ENCODE data around the gene NIM1K. TPM values are rescaled to one million over a fixed set of nuclear protein-coding genes. Genes with fewer than 3 reads are reported as not detected.

NIM1K gene
- total and polyA plus RNA-seq, 4 donors, result 1.0 to 4.2 (median 3.1) TPM; not detected in 1

GRCh38 chr5:43296835-43297234 lies 104.8 kb downstream of the NIM1K start:
- no peak for TF ChIP-seq CTCF (IDR thresholded peaks at IDR 0.05; ENCODE audit: control extremely low read depth, extremely low read depth)
- Histone ChIP-seq H3K4me3 (no peak overlapping the region), H3K9me3 (ENCODE audit: control insufficient read depth in 4 of 4, insufficient read depth in 3 of 4, low read length in 3 of 4) (no peaks in the 10 kb centered on the region), H3K9ac (ENCODE audit: insufficient read depth in 1 of 2, low read length in 2 of 2) (no peak overlapping the region), H3K4me1 (ENCODE audit: control insufficient read depth in 5 of 5, insufficient read depth in 5 of 5, low read length in 5 of 5) (peaks cover 0 to 12% (median 0%) of the 10 kb centered on the region in 5 donors), H3K36me3 (ENCODE audit: control insufficient read depth in 4 of 4, insufficient read depth in 4 of 4, low read length in 4 of 4) (peaks cover 10 to 45% (median 33%) of the 10 kb centered on the region in 4 donors), H3K27me3 (ENCODE audit: control insufficient read depth in 3 of 3, insufficient read depth in 3 of 3, low read length in 2 of 3) (no peaks in the 10 kb centered on the region), H3K27ac (ENCODE audit: low read depth in 1 of 2, low read length in 1 of 2) (no peak overlapping the region)
- DNase-seq (no peak), ATAC-seq (ENCODE audit: insufficient read depth, low FRiP score) (no peak)
- 97 to 99% methylated on average over 2 of the region's 2 CpGs for WGBS, 2 donors

GRCh38 chr5:43298443-43298842 lies 106.4 kb downstream of the NIM1K start:
- Histone ChIP-seq H3K27me3 (ENCODE audit: control insufficient read depth in 3 of 3, insufficient read depth in 3 of 3, low read length in 2 of 3) (no peaks in the 10 kb centered on the region), H3K4me3 (no peak overlapping the region), H3K9me3 (ENCODE audit: control insufficient read depth in 4 of 4, insufficient read depth in 3 of 4, low read length in 3 of 4) (no peaks in the 10 kb centered on the region), H3K36me3 (ENCODE audit: control insufficient read depth in 4 of 4, insufficient read depth in 4 of 4, low read length in 4 of 4) (peaks cover 9 to 36% (median 27%) of the 10 kb centered on the region in 4 donors), H3K4me1 (ENCODE audit: control insufficient read depth in 5 of 5, insufficient read depth in 5 of 5, low read length in 5 of 5) (peaks cover 0 to 22% (median 0%) of the 10 kb centered on the region in 5 donors), H3K27ac (ENCODE audit: low read depth in 1 of 2, low read length in 1 of 2) (no peak overlapping the region), H3K9ac (ENCODE audit: insufficient read depth in 1 of 2, low read length in 2 of 2) (no peak overlapping the region)
- WGBS, 2 donors, result 96 to 98% methylated on average over 5 of the region's 5 CpGs
- no peak for TF ChIP-seq CTCF (IDR thresholded peaks at IDR 0.05; ENCODE audit: control extremely low read depth, extremely low read depth)
- ATAC-seq (ENCODE audit: insufficient read depth, low FRiP score) (no peak), DNase-seq (no peak)

- Histone ChIP-seq H3K27ac (ENCODE audit: low read depth in 1 of 2, low read length in 1 of 2) (no peak overlapping the region), H3K27me3 (ENCODE audit: control insufficient read depth in 3 of 3, insufficient read depth in 3 of 3, low read length in 2 of 3) (no peaks in the 10 kb centered on the region)
- WGBS, 2 donors, result 93 to 96% methylated on average over 1 of the region's 1 CpG
These were observed 108.1 kb downstream of the NIM1K start for GRCh38 chr5:43300112-43300511.

More at GRCh38 chr5:43300112-43300511, 108.1 kb downstream of the NIM1K start:
- no peak overlapping the region for H3K9ac ChIP-seq (ENCODE audit: insufficient read depth in 1 of 2, low read length in 2 of 2)
- TF ChIP-seq CTCF (IDR thresholded peaks at IDR 0.05; ENCODE audit: control extremely low read depth, extremely low read depth), result no peak
- peaks cover 0 to 21% (median 0%) of the 10 kb centered on the region in 5 donors for H3K4me1 ChIP-seq (ENCODE audit: control insufficient read depth in 5 of 5, insufficient read depth in 5 of 5, low read length in 5 of 5)
- H3K4me3 ChIP-seq, result no peak overlapping the region
- DNase-seq (no peak), ATAC-seq (ENCODE audit: insufficient read depth, low FRiP score) (no peak)
- H3K9me3 ChIP-seq (ENCODE audit: control insufficient read depth in 4 of 4, insufficient read depth in 3 of 4, low read length in 3 of 4), result no peaks in the 10 kb centered on the region
- H3K36me3 ChIP-seq (ENCODE audit: control insufficient read depth in 4 of 4, insufficient read depth in 4 of 4, low read length in 4 of 4), result peaks cover 4 to 26% (median 21%) of the 10 kb centered on the region in 4 donors
